ENCODE results near the gene MYO1E.

The MYO1E gene

DNA sequence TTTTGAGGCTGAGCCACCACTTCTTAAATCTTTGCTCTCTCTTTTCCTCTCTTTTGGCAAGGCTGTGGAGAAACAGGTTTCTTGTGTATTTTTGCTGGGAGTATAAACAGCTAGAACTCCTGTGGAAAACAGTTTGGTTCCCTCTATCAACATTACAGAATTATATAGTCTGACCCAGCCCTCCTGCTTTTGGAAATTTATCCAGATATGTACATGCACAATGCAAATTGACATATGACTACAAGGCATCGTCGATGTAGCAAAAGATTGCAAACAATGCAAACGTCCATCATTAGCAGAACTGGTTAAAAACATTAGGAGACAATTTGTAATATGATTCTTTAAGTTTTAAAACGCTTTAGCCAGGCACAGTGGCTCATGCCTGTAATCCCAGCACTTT, 12.5 kb upstream of the MYO1E start:
- no peak for DNase-seq

GRCh38 chr15:59384507-59384906, 11.8 kb upstream of the MYO1E start:
- no peak for DNase-seq

GRCh38 chr15:59380902-59381610, 8.4 kb upstream of the MYO1E start:
- DNase-seq, result no peak

GRCh38 chr15:59379531-59379930, 6.9 kb upstream of the MYO1E start:
- no peak for DNase-seq

- DNase-seq, result no peak
These were observed 6.2 kb upstream of the MYO1E start for GRCh38 chr15:59378855-59379254.

DNA sequence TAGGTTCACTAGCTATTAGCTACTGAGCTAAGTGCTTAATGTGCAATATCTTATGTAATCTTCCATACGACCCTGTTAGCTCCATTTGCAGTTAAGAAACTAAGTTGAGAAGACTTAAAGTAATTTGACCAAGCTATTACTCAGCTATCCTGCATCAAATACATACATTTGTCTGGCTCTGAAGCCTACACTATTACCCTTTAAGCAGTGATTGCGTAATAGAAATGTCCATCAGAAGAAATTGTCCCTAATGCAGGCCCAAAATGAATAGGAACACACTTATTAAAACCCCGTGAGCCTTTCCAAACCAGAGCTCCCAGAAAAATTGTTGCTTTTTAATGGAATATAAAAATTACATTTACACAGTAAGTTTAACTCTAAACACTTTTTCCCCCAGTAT, 5.3 kb upstream of the MYO1E start:
- no peak for DNase-seq

DNA sequence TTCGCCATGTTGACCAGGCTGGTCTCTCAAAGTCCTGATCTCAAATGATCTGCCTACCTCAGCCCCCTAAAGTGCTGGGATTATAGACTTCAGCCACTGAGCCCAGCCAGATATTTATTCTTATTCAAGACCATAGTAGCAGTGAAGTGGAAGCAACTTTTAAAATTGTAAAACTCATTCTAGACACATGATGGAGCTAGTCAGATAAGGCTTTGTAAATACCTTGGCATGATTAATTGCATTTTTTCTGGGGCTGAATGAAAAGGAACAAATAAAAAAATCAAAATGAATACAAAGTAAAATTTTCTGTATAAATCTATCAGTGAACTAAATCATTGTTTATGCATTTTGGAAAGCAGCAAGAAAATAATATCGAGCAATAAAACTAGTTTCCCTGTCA, 4.1 kb upstream of the MYO1E start:
- DNase-seq, result no peak

DNA sequence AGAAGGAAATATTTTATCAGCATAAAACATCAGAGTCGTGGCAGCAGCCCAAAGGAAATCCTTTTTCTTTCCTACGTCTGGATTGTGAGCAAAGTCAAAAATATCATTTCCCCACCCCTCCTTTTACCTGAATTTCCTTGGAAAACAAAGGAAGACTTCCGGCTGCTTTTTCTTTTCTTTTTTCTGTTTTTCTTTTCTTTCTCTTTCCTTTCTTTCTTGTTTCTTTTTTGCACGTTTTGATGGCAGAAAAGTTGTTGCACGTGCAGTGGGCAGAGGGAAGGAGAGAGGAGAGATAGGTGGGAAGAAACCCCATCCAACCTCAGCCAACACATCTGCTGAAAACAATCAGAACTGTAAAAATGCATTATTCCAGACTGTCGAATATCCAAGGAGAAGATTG, 544 bp upstream of the MYO1E start:
- DNase-seq, result no peak

GRCh38 chr15:59371458-59372351, 966 bp downstream of the MYO1E start:
- DNase-seq, result no peak

GRCh38 chr15:59369597-59369996, 3.1 kb downstream of the MYO1E start:
- DNase-seq, result no peak

- DNase-seq, result no peak
These were observed 5.6 kb downstream of the MYO1E start for GRCh38 chr15:59367022-59367451.

GRCh38 chr15:59366333-59367021, 6.2 kb downstream of the MYO1E start:
- DNase-seq, result no peak

DNA sequence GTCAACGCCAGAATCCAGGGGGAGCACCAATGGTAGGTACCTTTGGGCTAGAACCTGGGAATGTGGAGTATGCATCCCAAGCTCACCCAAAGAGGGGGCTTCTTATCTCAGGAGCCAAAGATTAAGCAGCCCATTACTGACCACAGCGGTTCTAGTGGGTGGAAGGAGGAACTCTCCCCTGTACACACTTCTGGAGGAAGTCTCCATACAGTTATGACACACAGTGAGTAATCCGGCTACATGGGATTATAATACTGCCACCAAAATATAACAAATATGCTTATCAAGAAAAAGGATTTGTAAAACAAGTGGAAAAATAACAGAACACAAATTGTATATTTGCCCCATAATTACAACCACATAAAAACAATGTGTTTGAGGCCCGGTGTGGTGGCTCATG, 8.4 kb downstream of the MYO1E start:
- DNase-seq, result no peak

GRCh38 chr15:59362331-59362730, 10.3 kb downstream of the MYO1E start:
- no peak for DNase-seq

GRCh38 chr15:59360896-59361295, 11.8 kb downstream of the MYO1E start:
- DNase-seq, result no peak

DNA sequence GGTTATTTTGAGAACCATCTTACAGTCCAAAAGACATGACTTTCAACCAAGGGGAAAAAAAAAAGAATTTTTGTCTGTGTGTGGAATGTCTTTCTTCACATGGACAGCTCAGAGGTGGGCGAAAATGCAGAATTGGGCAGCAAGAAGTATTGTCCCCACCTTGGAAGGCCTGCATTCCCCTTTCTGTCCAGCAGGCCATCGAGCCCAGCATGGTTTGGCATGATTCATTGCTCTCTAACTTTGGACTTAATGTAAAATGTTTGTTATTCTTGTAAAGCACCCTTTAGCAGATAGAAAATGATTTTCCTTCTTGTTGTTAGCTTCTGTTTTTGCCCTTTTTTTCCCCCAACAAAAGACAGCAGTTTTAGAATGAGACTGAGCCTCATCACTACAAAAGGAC, 12.4 kb downstream of the MYO1E start:
- DNase-seq, result no peak

DNA sequence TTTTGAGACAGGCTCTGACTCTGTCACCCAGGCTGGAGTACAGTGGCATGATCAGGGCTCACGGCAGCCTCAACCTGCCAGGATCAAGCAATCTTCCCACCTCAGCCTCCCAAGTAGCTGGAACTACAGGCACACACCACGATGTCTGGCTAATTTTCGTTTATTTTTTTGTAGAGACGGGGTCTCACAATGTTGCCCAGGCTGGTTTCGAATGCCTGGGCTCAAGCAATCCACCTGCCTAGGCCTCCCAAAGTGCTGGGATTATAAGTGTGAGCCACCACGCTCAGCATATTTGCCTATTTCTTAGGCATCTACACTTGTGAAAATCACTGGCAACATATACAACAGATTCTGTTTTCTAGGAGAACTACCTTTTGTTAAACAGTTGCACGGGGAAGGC, 16.9 kb downstream of the MYO1E start:
- no peak for DNase-seq

GRCh38 chr15:59354417-59355031, 18.1 kb downstream of the MYO1E start:
- DNase-seq, result no peak

- no peak for DNase-seq
These were observed 18.7 kb downstream of the MYO1E start for GRCh38 chr15:59353994-59354416.

- no peak for DNase-seq
These were observed 20.0 kb downstream of the MYO1E start for GRCh38 chr15:59352683-59353082.

GRCh38 chr15:59352189-59352588, 20.5 kb downstream of the MYO1E start:
- no peak for DNase-seq

DNA sequence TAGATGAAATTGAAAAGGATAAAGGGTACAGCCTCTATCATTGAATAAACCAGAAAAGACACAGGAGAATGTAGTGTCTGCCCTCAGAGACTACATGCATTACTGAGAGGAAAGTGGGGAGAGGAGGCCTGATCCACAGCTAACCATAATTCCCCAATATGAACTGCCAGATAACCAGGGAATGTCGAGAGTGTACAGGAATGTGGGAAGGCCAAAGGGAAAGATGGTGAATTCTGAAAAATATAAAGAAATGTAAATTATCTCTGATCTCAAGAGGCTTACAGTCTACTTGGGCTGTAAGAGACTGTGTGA, 22.3 kb downstream of the MYO1E start:
- DNase-seq, result no peak

DNA sequence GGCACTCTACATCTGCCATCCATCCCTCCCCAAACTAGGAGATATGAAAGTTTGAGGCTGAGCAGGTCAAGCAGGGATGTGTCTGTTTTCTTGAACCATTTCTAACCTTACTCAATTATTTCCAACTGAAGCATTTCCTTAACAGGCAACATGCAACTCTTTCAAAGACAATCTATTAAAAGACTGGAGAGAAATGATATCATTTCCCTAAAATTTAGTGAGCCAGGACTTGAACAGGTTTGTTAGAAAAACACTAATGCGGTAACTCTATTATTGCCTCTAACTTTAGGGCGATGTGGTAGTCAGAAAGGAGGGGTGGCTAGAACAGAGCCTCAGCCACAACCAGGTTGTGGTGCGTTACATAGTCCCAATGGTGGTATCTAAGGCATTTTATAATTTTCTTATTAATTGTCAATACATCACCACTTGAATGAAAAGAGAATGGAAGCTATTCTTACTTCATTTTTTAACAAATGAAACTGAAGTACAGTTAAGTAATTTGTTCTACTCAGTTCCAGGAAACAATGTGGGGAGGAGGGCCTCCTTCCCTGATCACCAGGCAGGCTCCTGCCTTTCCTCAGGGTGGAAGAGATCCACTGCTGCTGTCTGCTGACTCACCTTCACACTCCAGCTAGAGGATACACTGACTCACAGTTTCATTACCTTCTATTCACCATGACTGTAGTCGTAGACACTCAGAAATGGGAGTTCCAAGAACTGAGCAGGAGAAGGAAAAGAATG, 22.8 kb downstream of the MYO1E start:
- peak; percentile 35 for DNase-seq
